Right lobe of liver (tissue), 6 donors: Measurements from ENCODE around the gene ZC3H7A. TPM values are rescaled to one million over a fixed set of nuclear protein-coding genes. Genes with fewer than 3 reads are reported as not detected.

ENCODE experiments used
- ATAC-seq, 4 donors: fragments of 200-7000 bp; cut with Tn5 transposase; one replicate each; pipeline ENCODE4 v1.9.1; 2020; ENCODE audit warnings: mild to moderate bottlenecking in 4 of 4, moderate library complexity in 4 of 4
- DNase-seq, 3 donors: peaks; one replicate each; pipeline ENCODE4 v3.0.0-alpha.2; 2020
- H3K27ac ChIP-seq, 3 donors: fragments of 200-600 bp; one replicate each; pipeline ENCODE4 v1.8.0; 2022
- H3K27me3 ChIP-seq, 2 donors: fragments of 200-600 bp; one replicate each; pipeline ENCODE4 v1.8.0; 2022
- H3K36me3 ChIP-seq, 4 donors: fragments of 200-600 bp; sonication (generic) in 1 of 4; one replicate each; pipeline versions ENCODE4 v1.5.1 to v1.8.0; 2017 to 2022; ENCODE audit warnings: control low read depth in 1 of 4
- H3K4me1 ChIP-seq, 4 donors: fragments of 200-600 bp; sonication (generic) in 1 of 4; one replicate each; pipeline versions ENCODE4 v1.5.1 to v1.8.0; 2017 to 2022; ENCODE audit warnings: control low read depth in 1 of 4
- H3K4me3 ChIP-seq, 3 donors: fragments of 200-600 bp; one replicate each; pipeline ENCODE4 v1.8.0; 2022
- H3K9me3 ChIP-seq, 4 donors: fragments of 200-600 bp; sonication (generic) in 1 of 4; one replicate each; pipeline versions ENCODE4 v1.5.1 to v1.8.0; 2017 to 2022; ENCODE audit warnings: control low read depth in 1 of 4
- POLR2A ChIP-seq: fragments of 450-650 bp; IDR thresholded peaks from one replicate; pipeline ENCODE4 v1.6.1; 2017; ENCODE audit warnings: antibody characterized with exemption, mild to moderate bottlenecking
- WGBS: methylation state at CpG from one replicate; pipeline ENCODE4 v1.1.6; 2018; ENCODE audit warnings: low coverage, low lambda C conversion rate; ENCODE audit not compliant: insufficient coverage; ENCODE audit errors: missing lambda C conversion rate; 5-methylcytosine and 5-hydroxymethylcytosine counted together
- intact Hi-C, 2 donors: fragments of 100-400 bp; cut with DNase I; formaldehyde crosslinking; loops; one replicate each; pipeline versions ENCODE4 v1.11.2 to v1.14.1; 2022
- total RNA-seq, 6 experiments: library from RNA; depleted of rRNA in 2 of 6; stranded (reverse); fragments of >200 nt in 2 of 6; fragmentation: NEBNext Ultra II Directional in 3 of 6; extraction: Animal tissue kit (Norgen Biotek cat#: 25700) in 3 of 6; gene quantifications; one replicate each; pipeline versions ENCODE4 v1.1.0 to v1.2.4, GENCODE V29; 2016 to 2023
- TF ChIP-seq, protein P1 (sequence below), 4 donors: fragments of 200-600 bp in 3 of 4; fragments of 450-650 bp in 1 of 4; IDR thresholded peaks; one replicate each; pipeline versions ENCODE4 v1.5.1 to v1.8.0; 2016 to 2022; ENCODE audit warnings: antibody characterized with exemption in 4 of 4, mild to moderate bottlenecking in 2 of 4
- donor health status: DM: no; HTN: yes; CAD: no.
- donor health status: DM: no; HTN: no; CAD: no.
- donor health status: DM: no; HTN: no; CAD: no.
- donor health status: DM: no; HTN: yes; CAD: no.
- donor health status: DM: no; HTN: yes; CAD: no.

The ZC3H7A gene
- total RNA-seq, 6 experiments from 2014 or later: 22.8 to 34.0 (median 26.9) TPM

DNA sequence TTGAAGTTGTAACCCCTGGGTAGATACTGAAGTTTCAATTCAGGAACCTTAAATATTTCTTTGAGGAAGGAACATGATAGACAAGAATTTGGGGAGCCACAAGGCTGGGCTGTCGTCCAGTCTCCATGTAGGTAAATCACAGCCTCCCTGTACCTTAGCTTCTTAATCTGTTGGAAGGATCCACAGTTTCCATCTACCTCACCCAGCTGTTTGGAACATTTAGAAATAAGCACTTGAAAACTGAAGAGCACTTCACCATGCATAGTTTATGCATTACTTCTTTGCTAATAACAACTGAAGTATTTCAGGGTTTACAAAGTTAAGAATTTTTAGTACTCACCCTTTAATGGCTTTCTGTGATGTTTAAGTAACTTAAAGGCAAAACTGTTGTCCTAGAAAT lies 71.6 kb downstream of the ZC3H7A start:
- no peaks in the 10 kb centered on the region for H3K9me3 ChIP-seq
- TF ChIP-seq, protein P1, sequence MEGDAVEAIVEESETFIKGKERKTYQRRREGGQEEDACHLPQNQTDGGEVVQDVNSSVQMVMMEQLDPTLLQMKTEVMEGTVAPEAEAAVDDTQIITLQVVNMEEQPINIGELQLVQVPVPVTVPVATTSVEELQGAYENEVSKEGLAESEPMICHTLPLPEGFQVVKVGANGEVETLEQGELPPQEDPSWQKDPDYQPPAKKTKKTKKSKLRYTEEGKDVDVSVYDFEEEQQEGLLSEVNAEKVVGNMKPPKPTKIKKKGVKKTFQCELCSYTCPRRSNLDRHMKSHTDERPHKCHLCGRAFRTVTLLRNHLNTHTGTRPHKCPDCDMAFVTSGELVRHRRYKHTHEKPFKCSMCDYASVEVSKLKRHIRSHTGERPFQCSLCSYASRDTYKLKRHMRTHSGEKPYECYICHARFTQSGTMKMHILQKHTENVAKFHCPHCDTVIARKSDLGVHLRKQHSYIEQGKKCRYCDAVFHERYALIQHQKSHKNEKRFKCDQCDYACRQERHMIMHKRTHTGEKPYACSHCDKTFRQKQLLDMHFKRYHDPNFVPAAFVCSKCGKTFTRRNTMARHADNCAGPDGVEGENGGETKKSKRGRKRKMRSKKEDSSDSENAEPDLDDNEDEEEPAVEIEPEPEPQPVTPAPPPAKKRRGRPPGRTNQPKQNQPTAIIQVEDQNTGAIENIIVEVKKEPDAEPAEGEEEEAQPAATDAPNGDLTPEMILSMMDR (IDR thresholded peaks at IDR 0.05): no peak
- TF ChIP-seq POLR2A: no peak
- no peak for DNase-seq
- peaks cover 0 to 59% (median 23%) of the 10 kb centered on the region in 4 donors for H3K4me1 ChIP-seq
- no peak for ATAC-seq
- intact Hi-C loops: loop anchor here in 1 of 2 donors (10.0 kb wide), 1 partner anchor 69 kb away; the partner anchor contains the start of gene ZC3H7A
- H3K27me3 ChIP-seq: no peaks in the 10 kb centered on the region
- peaks cover 0 to 51% (median 20%) of the 10 kb centered on the region in 4 donors for H3K36me3 ChIP-seq
- peak overlapping the region; percentile 25 to 77 (median 68) for H3K27ac ChIP-seq
- no peak overlapping the region for H3K4me3 ChIP-seq
- 83% methylated on average over 1 of the region's 1 CpG for WGBS

DNA sequence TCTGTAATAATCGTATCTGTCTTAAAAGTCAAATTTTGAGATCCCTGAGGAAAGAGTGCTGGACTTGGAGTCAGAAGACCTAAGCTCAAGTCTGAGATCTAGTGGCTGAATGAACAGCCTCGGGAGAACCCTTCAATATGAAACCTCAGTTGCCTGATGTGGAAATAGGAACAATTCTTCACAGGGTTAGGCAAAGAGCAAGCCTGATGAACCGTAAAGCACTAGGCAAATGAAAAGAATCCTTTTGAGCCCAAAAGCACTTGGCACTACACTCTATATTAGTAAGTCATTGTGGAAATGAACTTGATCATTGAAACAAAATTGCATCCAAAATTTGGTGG lies 74.6 kb downstream of the ZC3H7A start:
- WGBS: 80% methylated on average over 3 of the region's 3 CpGs
- Histone ChIP-seq H3K4me3 (no peak overlapping the region), H3K27ac (no peak overlapping the region), H3K4me1 (peaks cover 0 to 50% (median 18%) of the 10 kb centered on the region in 4 donors), H3K36me3 (peaks cover 5 to 48% (median 24%) of the 10 kb centered on the region in 4 donors), H3K27me3 (no peaks in the 10 kb centered on the region), H3K9me3 (no peaks in the 10 kb centered on the region)
- TF ChIP-seq POLR2A: no peak
- TF ChIP-seq, protein P1 (IDR thresholded peaks at IDR 0.05): no peak
- no peak for DNase-seq
- ATAC-seq: no peak
- intact Hi-C loops: loop anchor here in 1 of 2 donors (10.0 kb wide), 1 partner anchor 72 kb away; the partner anchor contains the start of gene ZC3H7A

DNA sequence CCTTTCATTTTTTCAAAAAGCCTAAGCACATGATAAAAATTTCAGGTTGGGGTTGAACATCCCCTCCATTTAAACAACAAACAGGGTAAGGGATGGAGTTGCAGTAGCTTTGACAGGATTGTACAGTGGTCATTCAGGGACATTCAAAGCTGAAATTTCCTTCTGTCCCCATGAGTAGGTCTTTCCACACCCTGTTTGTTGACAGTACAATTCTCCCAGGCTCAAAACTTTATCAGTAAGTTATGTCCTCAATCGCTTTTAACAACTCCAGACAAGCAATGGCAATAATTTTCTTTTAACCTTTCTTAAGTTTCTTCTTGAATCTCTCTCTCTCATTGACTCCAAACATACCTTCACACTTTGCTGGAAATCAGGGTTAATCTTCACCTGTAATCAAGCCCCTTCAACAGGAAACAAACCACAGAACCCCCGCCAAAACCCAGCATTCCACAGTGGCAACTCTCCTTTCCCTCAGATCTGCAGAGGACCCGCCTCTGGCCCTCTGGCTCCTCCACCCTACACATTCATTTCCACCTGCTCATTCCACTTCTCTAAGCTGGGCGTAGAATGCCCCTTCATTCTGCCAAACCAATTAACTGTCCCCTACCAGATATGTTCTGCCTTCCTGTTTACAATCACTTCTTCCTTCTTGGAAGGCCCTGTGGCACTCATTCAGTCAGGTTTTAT lies 75.1 kb downstream of the ZC3H7A start:
- ATAC-seq (no peak), DNase-seq (no peak)
- Histone ChIP-seq H3K27me3 (no peaks in the 10 kb centered on the region), H3K4me1 (peaks cover 0 to 50% (median 17%) of the 10 kb centered on the region in 4 donors), H3K36me3 (peaks cover 5 to 48% (median 24%) of the 10 kb centered on the region in 4 donors), H3K9me3 (no peaks in the 10 kb centered on the region), H3K4me3 (no peak overlapping the region), H3K27ac (no peak overlapping the region)
- 74% methylated on average over 4 of the region's 4 CpGs for WGBS
- TF ChIP-seq, protein P1 (IDR thresholded peaks at IDR 0.05): no peak
- no peak for TF ChIP-seq POLR2A
- intact Hi-C loops: loop anchor here in 1 of 2 donors (10.0 kb wide), 1 partner anchor 73 kb away; the partner anchor contains the start of gene ZC3H7A

DNA sequence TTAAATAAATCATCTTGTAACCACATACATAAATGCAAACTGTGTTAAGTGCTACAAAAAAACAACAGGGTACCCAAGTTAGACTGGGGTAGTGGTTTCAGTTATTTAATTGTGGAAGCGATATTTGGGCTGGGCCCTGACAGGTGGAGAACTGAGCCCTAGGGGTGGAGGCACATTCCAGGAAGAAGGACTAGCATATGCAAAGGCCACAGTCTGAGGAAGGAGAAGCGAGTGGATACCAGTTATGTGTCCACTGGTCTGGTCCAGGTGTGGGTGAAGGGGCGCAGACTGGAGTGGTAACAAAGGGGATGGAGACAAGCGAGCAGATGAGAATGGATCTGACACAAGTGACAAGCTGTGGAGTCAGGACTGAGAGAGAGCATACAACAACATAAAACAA lies 77.3 kb downstream of the ZC3H7A start:
- intact Hi-C loops: loop anchor here in 1 of 2 donors (10.0 kb wide), 1 partner anchor 75 kb away; the partner anchor contains the start of gene ZC3H7A
- DNase-seq (no peak), ATAC-seq (no peak)
- Histone ChIP-seq H3K9me3 (no peaks in the 10 kb centered on the region), H3K36me3 (peaks cover 5 to 44% (median 23%) of the 10 kb centered on the region in 4 donors), H3K4me1 (peaks cover 0 to 40% (median 8%) of the 10 kb centered on the region in 4 donors), H3K4me3 (no peak overlapping the region), H3K27ac (no peak overlapping the region), H3K27me3 (no peaks in the 10 kb centered on the region)
- TF ChIP-seq, protein P1 (IDR thresholded peaks at IDR 0.05): no peak
- no peak for TF ChIP-seq POLR2A
- WGBS: 100% methylated on average over 3 of the region's 4 CpGs
